Fibroblast of mammary gland (primary cell): ENCODE data around the gene CCK.

ENCODE experiments used
- DNase-seq: peaks from one replicate; pipeline ENCODE4 v3.0.0-alpha.2; 2010; ENCODE audit warnings: low read depth
- H3K4me3 ChIP-seq: 2 replicates; pipeline ENCODE4 v1.5.1; 2011; ENCODE audit warnings: low read depth, mild to moderate bottlenecking, low read length, moderate library complexity; ENCODE audit not compliant: control insufficient read depth
- TF ChIP-seq, protein P1 (sequence below): conservative IDR thresholded peaks from 2 replicates; pipeline ENCODE4 v1.5.1; 2011; ENCODE audit warnings: low read depth, low read length, inconsistent platforms; ENCODE audit not compliant: control insufficient read depth, insufficient read depth

Gene CCK

DNA sequence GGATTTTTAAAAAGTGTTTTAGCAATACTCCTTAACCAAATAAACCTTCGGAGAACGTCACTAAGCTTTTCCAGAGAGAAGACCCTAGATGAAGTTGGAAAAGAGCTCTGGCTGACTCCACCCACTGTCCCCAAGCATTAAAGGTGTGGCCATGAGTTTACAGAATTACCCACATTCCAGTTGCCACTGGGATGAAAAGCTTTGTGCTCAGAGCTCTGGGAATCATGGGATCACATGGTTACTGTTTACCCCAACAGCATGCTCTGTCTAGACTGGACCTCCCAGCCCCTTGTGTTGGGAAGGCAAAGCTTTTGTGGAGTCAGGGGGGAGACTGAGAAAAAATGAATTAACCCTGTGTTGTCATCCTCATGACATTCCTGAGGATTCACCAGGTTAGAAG is 55.3 kb downstream of the CCK start:
- no peak for DNase-seq
- TF ChIP-seq, protein P1, sequence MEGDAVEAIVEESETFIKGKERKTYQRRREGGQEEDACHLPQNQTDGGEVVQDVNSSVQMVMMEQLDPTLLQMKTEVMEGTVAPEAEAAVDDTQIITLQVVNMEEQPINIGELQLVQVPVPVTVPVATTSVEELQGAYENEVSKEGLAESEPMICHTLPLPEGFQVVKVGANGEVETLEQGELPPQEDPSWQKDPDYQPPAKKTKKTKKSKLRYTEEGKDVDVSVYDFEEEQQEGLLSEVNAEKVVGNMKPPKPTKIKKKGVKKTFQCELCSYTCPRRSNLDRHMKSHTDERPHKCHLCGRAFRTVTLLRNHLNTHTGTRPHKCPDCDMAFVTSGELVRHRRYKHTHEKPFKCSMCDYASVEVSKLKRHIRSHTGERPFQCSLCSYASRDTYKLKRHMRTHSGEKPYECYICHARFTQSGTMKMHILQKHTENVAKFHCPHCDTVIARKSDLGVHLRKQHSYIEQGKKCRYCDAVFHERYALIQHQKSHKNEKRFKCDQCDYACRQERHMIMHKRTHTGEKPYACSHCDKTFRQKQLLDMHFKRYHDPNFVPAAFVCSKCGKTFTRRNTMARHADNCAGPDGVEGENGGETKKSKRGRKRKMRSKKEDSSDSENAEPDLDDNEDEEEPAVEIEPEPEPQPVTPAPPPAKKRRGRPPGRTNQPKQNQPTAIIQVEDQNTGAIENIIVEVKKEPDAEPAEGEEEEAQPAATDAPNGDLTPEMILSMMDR: no peak
- no peak overlapping the region for H3K4me3 ChIP-seq

DNA sequence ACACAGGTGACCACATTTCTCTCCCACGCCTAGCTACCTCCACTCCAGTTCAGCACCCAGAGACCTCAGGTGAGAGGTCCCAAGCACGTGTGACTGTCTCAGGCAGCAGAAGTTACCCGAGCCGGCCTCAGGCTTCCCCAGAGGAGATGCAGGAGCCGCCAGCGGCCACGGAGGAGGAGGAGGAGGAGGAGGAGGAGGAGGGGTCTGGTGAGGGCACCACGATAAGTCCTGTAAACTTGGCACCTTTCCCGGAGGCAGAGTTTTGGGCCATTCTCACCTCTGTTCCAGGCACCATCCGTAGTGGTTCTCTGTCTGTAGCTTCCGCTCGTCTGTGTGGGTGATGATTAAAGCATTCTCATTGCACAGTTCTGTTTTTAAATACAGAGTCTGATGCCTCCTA is 56.1 kb downstream of the CCK start:
- no peak for DNase-seq
- H3K4me3 ChIP-seq: no peak overlapping the region
- TF ChIP-seq, protein P1: no peak
